B cell (primary cell): Measurements from ENCODE around the gene CMIP. TPM values are rescaled to one million over a fixed set of nuclear protein-coding genes. Genes with fewer than 3 reads are reported as not detected.

ENCODE experiments used
- ATAC-seq: fragments of 200-7000 bp; cut with Tn5 transposase; one replicate; pipeline ENCODE4 v1.10.0; 2021; ENCODE audit warnings: low read depth, mild to moderate bottlenecking, moderate number of reproducible peaks, moderate library complexity
- CTCF ChIA-PET: fragments of 350-600 bp; sonication (Branson Sonifier 250); formaldehyde crosslinking; loops from one replicate; lab custom pipeline; 2021; ENCODE audit warnings: antibody characterized with exemption, inconsistent platforms; lab: Charles Lee
- POLR2A ChIA-PET: fragments of 350-600 bp; sonication (Branson Sonifier 250); formaldehyde crosslinking; loops from one replicate; lab custom pipeline; 2021; ENCODE audit warnings: antibody characterized with exemption; lab: Charles Lee
- DNase-seq: peaks from one replicate; pipeline ENCODE4 v3.0.0; 2013
- H2AFZ ChIP-seq: 2 replicates; pipeline ENCODE4 v1.6.1; 2012; ENCODE audit warnings: mild to moderate bottlenecking, low read depth, low read length; ENCODE audit not compliant: insufficient read depth, poor library complexity, severe bottlenecking
- H3K27ac ChIP-seq, 2 donors: 1 replicate in 1 of 2; 2 replicates in 1 of 2; pipeline ENCODE4 v1.5.1; 2012 to 2013; ENCODE audit warnings: low read length in 2 of 2, mild to moderate bottlenecking in 2 of 2, moderate library complexity in 1 of 2
- H3K27me3 ChIP-seq, 4 experiments: fragments of 200-600 bp in 1 of 4; sonication (generic) in 1 of 4; replicated peaks in 1 of 4; 1 replicate in 2 of 4; 2 replicates in 2 of 4; pipeline versions ENCODE4 v1.6.1 to v1.7.0; 2013 to 2016; ENCODE audit warnings: low read length in 3 of 4, mild to moderate bottlenecking in 2 of 4, mixed read lengths in 1 of 4, moderate library complexity in 1 of 4; ENCODE audit not compliant: insufficient read depth in 4 of 4, control insufficient read depth in 3 of 4; ENCODE audit errors: control extremely low read depth in 1 of 4
- H3K36me3 ChIP-seq, 2 experiments: replicated peaks in 1 of 2; 1 replicate in 1 of 2; 2 replicates in 1 of 2; pipeline versions ENCODE4 v1.6.1 to v1.7.1; 2013; ENCODE audit warnings: low read length in 1 of 2; ENCODE audit not compliant: insufficient read depth in 2 of 2, control insufficient read depth in 1 of 2; ENCODE audit errors: control extremely low read depth in 1 of 2, extremely low read depth in 1 of 2
- H3K4me1 ChIP-seq, 2 donors: fragments of 200-600 bp in 1 of 2; sonication (generic) in 1 of 2; 1 replicate in 1 of 2; 2 replicates in 1 of 2; pipeline versions ENCODE4 v1.5.1 to v1.6.1; 2013 to 2017; ENCODE audit warnings: low read length in 2 of 2; ENCODE audit not compliant: control insufficient read depth in 2 of 2, insufficient read depth in 2 of 2
- H3K4me2 ChIP-seq: replicated peaks from 2 replicates; pipeline ENCODE3; 2012; ENCODE audit warnings: mild to moderate bottlenecking, low read depth, low read length; ENCODE audit not compliant: poor library complexity, severe bottlenecking
- H3K4me3 ChIP-seq, 5 experiments: fragments of 200-600 bp in 1 of 5; sonication (generic) in 1 of 5; 1 replicate in 3 of 5; 2 replicates in 2 of 5; pipeline versions ENCODE4 v1.5.1 to v1.7.0; 2011 to 2016; ENCODE audit warnings: low read length in 4 of 5, mild to moderate bottlenecking in 4 of 5, low read depth in 2 of 5, control low read depth in 1 of 5, moderate library complexity in 1 of 5; ENCODE audit not compliant: insufficient read depth in 1 of 5; ENCODE audit errors: control extremely low read depth in 1 of 5, extremely low read depth in 1 of 5
- H3K79me2 ChIP-seq: fragments of 200-600 bp; sonication (generic); one replicate; pipeline ENCODE4 v1.6.0; 2016; ENCODE audit warnings: low read length; ENCODE audit not compliant: control insufficient read depth, insufficient read depth
- H3K9ac ChIP-seq: fragments of 200-600 bp; sonication (generic); 2 replicates; pipeline ENCODE4 v1.6.1; 2017; ENCODE audit warnings: mild to moderate bottlenecking, low read length, moderate library complexity
- H3K9me3 ChIP-seq, 3 donors: one replicate each; pipeline versions ENCODE4 v1.6.1 to v1.7.1; 2013; ENCODE audit warnings: low read length in 2 of 3; ENCODE audit not compliant: control insufficient read depth in 2 of 3, insufficient read depth in 1 of 3; ENCODE audit errors: control extremely low read depth in 1 of 3
- H4K20me1 ChIP-seq: 2 replicates; pipeline ENCODE4 v1.6.0; 2012; ENCODE audit warnings: mild to moderate bottlenecking, low read length; ENCODE audit not compliant: insufficient read depth, control insufficient read depth, poor library complexity, severe bottlenecking
- H3K27ac Mint-ChIP-seq: one replicate; pipeline ENCODE4 v1.8.0; 2021; ENCODE audit warnings: mixed read lengths
- H3K27me3 Mint-ChIP-seq: one replicate; pipeline ENCODE4 v1.8.0; 2021; ENCODE audit warnings: mixed read lengths
- H3K4me1 Mint-ChIP-seq: one replicate; pipeline ENCODE4 v1.8.0; 2021; ENCODE audit warnings: mixed read lengths
- H3K4me3 Mint-ChIP-seq: one replicate; pipeline ENCODE4 v1.8.0; 2021; ENCODE audit warnings: mixed read lengths
- H3K9me3 Mint-ChIP-seq: one replicate; pipeline ENCODE4 v1.8.0; 2022; ENCODE audit warnings: mixed read lengths; ENCODE audit not compliant: insufficient read depth
- CTCF ChIP-seq: fragments of 200-600 bp; IDR thresholded peaks from one replicate; pipeline ENCODE4 v1.8.0; 2022; ENCODE audit warnings: antibody characterized with exemption, mild to moderate bottlenecking
- EZH2 ChIP-seq: IDR thresholded peaks from 2 replicates; pipeline ENCODE4 v1.6.1; 2012; ENCODE audit warnings: borderline replicate concordance, low read depth, mild to moderate bottlenecking, moderate library complexity, low read length; ENCODE audit not compliant: insufficient read depth, poor library complexity, severe bottlenecking
- WGBS: methylation state at CpG from one replicate; pipeline ENCODE4 v1.1.5; 2013; ENCODE audit warnings: missing lambda C conversion rate; ENCODE audit not compliant: insufficient coverage; 5-methylcytosine and 5-hydroxymethylcytosine counted together
- intact Hi-C: fragments of 100-400 bp; cut with micrococcal nuclease; formaldehyde crosslinking; loops from one replicate; pipeline ENCODE4 v1.10.0; 2022
- polyA plus RNA-seq: library from polyadenylated mRNA; depleted of rRNA; stranded (reverse); fragments of >200 nt; gene quantifications from 2 replicates; pipeline ENCODE4 v1.2.3, GENCODE V29; 2012
- total RNA-seq, 2 donors: library from RNA; stranded (reverse); fragments of 120-200 nt in 1 of 2; gene quantifications; 1 replicate in 1 of 2; 2 replicates in 1 of 2; pipeline versions ENCODE4 v1.2.3 to v1.2.4, GENCODE V29; 2013 to 2022

Gene CMIP
- total and polyA plus RNA-seq, 2 donors (not counting 1 experiment from before 2014, with no cell fraction given): 27.1 to 155 TPM

- peak overlapping the region in 4 of 5 experiments; percentile 33 to 72 (median 52) for H3K4me3 ChIP-seq
Measured at GRCh38 chr16:81443688-81444447, 740 bp upstream of the CMIP start.

More at GRCh38 chr16:81443688-81444447, 740 bp upstream of the CMIP start:
- ATAC-seq: no peak
- ChIA-PET CTCF (interaction anchor here (0.6 to 1.8 kb wide), 5 partner anchors 17 to 80 kb away, joined by 3 to 6 read pairs (median 3); no protein-coding TSS in a partner anchor), POLR2A (interaction anchor here (0.5 to 1.3 kb wide), 3 partner anchors 11 to 284 kb away, joined by 3 to 6 read pairs (median 5); no protein-coding TSS in a partner anchor)
- intact Hi-C loops: loop anchor here (5.0 kb wide), 1 partner anchor 42 kb away; no protein-coding TSS in a partner anchor
- Histone ChIP-seq H2AFZ (peak overlapping the region; percentile 46), H3K4me2 (peak overlapping the region; percentile 89), H3K27me3 (no peaks in the 10 kb centered on the region), H3K36me3 (no peaks in the 10 kb centered on the region), H3K4me1 (peaks cover 29 to 43% of the 10 kb centered on the region in 2 donors), H4K20me1 (peaks cover 23% of the 10 kb centered on the region), H3K27ac (peak overlapping the region; percentile 52 to 71), H3K79me2 (peaks cover 38% of the 10 kb centered on the region), H3K9ac (peak overlapping the region; percentile 58), H3K9me3 (no peaks in the 10 kb centered on the region)
- 23% methylated on average over 36 of the region's 36 CpGs for WGBS
- Mint-ChIP-seq H3K4me1 (peaks cover 36% of the 10 kb centered on the region), H3K27me3 (no peaks in the 10 kb centered on the region), H3K9me3 (no peaks in the 10 kb centered on the region), H3K4me3 (peak overlapping the region; percentile 74), H3K27ac (peak overlapping the region; percentile 82)
- no peak for DNase-seq
- TF ChIP-seq EZH2: no peak
- no peak for TF ChIP-seq CTCF
